ENCODE results near the gene CDH13. TPM values are rescaled to one million over a fixed set of nuclear protein-coding genes. Genes with fewer than 3 reads are reported as not detected.

CDH13 gene
- total and polyA plus RNA-seq, 2 of the 8 experiments (the other 6 are each of a cell fraction or from before 2014, with no cell fraction given), result 2.3 to 2.4 TPM

DNA sequence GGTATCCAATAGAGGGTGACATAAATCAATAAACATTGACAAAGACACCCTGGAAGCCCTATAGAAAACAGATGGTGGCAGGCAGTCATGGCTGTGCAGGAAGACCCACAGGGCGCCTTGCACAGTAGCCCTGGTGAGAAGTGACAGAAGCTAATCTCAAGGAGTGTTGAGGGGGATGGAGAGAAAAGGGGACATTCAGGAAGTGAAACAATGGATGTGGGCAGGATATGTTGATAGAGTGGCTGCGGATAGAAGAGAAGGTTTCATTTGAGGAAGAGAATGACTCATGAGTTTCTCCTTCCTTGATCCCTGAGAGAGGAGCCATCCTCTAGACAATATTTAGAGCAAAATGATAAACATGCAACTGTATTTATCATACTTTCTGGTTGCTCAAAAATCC is 712.2 kb downstream of the CDH13 start:
- Histone ChIP-seq H4K91ac (replicated peaks; ENCODE audit: insufficient read length, low read length) (no peak overlapping the region), H3K27ac (ENCODE audit: low read depth, low read length) (no peak overlapping the region), H2BK20ac (ENCODE audit: low read length) (no peak overlapping the region), H4K20me1 (replicated peaks in 1 of 2; ENCODE audit: control insufficient read depth in 1 of 2, insufficient read depth in 2 of 2, low read length in 2 of 2) (no peaks in the 10 kb centered on the region), H4K5ac (ENCODE audit: insufficient read length, low read depth, low read length) (no peak overlapping the region), H3K14ac (ENCODE audit: insufficient read length) (no peak overlapping the region), H3K27me3 (replicated peaks in 1 of 4; ENCODE audit: control insufficient read depth in 3 of 4, extremely low read depth in 1 of 4, insufficient read depth in 3 of 4, low read length in 3 of 4) (no peaks in the 10 kb centered on the region), H2BK120ac (replicated peaks; ENCODE audit: low read depth, low read length) (no peak overlapping the region), H2BK12ac (ENCODE audit: low read depth, low read length) (no peak overlapping the region), H3K9me3 (ENCODE audit: insufficient read depth in 2 of 2, low read depth in 1 of 2, low read length in 1 of 2) (no peaks in the 10 kb centered on the region), H2BK5ac (ENCODE audit: low read depth, low read length) (no peak overlapping the region), H4K8ac (ENCODE audit: extremely low read depth, insufficient read depth, low read length) (no peak overlapping the region), H3K4me2 (ENCODE audit: insufficient read depth in 1 of 2, low read depth in 2 of 2, low read length in 2 of 2) (no peak overlapping the region), H3K79me1 (ENCODE audit: low read depth, low read length) (no peaks in the 10 kb centered on the region), H3K36me3 (ENCODE audit: control insufficient read depth in 2 of 4, insufficient read depth in 4 of 4, low read length in 3 of 4) (no peaks in the 10 kb centered on the region), H3K9ac (replicated peaks in 1 of 4; ENCODE audit: extremely low read depth in 1 of 4, low read depth in 3 of 4, low read length in 3 of 4) (no peak overlapping the region), H3K4me1 (replicated peaks in 1 of 4; ENCODE audit: control insufficient read depth in 3 of 4, insufficient read depth in 4 of 4, low read length in 3 of 4) (peaks cover 0 to 3% (median 0%) of the 10 kb centered on the region in 4 experiments; a peak in 1 of 7 replicates), H3K18ac (ENCODE audit: extremely low read depth, low read length) (no peak overlapping the region), H3K56ac (replicated peaks; ENCODE audit: insufficient read length, low read depth, low read length) (no peak overlapping the region), H3K23ac (ENCODE audit: insufficient read length) (no peak overlapping the region), H3K4me3 (ENCODE audit: extremely low read depth in 1 of 4, insufficient read depth in 2 of 4, low read depth in 3 of 4, low read length in 4 of 4) (no peak overlapping the region), H3K23me2 (ENCODE audit: low read depth, low read length) (peaks cover 2% of the 10 kb centered on the region; the same call in 1 of the 2 replicates), H2AFZ (ENCODE audit: low read length) (no peak overlapping the region), H3K79me2 (ENCODE audit: control insufficient read depth in 1 of 2, insufficient read depth in 2 of 2, low read length in 2 of 2) (no peaks in the 10 kb centered on the region), H2AK5ac (ENCODE audit: low read depth, low read length) (no peak overlapping the region), H3K4ac (replicated peaks; ENCODE audit: insufficient read length, low read depth, low read length) (no peak overlapping the region), H2BK15ac (ENCODE audit: low read length) (no peak overlapping the region)
- TF ChIP-seq YY1 (IDR thresholded peaks at IDR 0.05; ENCODE audit: low read depth, low read length) (no peak), NANOG (IDR thresholded peaks at IDR 0.05; ENCODE audit: insufficient read depth, low read depth, low read length, poor library complexity, severe bottlenecking) (no peak), ASH2L (IDR thresholded peaks at IDR 0.05; ENCODE audit: low read length) (no peak), TAF7 (optimal IDR thresholded peaks at IDR 0.05; ENCODE audit: borderline replicate concordance, low read depth, low read length) (no peak)
- TF ChIP-seq, protein P1, sequence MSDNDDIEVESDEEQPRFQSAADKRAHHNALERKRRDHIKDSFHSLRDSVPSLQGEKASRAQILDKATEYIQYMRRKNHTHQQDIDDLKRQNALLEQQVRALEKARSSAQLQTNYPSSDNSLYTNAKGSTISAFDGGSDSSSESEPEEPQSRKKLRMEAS (IDR thresholded peaks at IDR 0.05), result no peak
- CTCF ChIA-PET (ENCODE audit: partially characterized antibody), result interaction anchor here (0.8 to 0.9 kb wide), 2 partner anchors 40 to 1075 kb away, joined by 3 read pairs; no protein-coding TSS in a partner anchor
- FAIRE-seq (no peak), DNase-seq (ENCODE audit: low read depth in 1 of 2, low spot score in 2 of 2) (no peak)
- POLR2A ChIA-PET (ENCODE audit: partially characterized antibody), result no interaction called here
- WGBS, 2 experiments (ENCODE audit: extremely low coverage in 1 of 2, insufficient coverage in 1 of 2, insufficient read length in 1 of 2, insufficient replicate concordance in 2 of 2, low coverage in 1 of 2, low lambda C conversion rate in 2 of 2, missing lambda C conversion rate in 1 of 2), result 85% methylated on average over 2 of the region's 2 CpGs; no CpG with 5 or more reads in 1 of the 2 experiments
